Measurements from ENCODE around the gene HOXD11.

DNA sequence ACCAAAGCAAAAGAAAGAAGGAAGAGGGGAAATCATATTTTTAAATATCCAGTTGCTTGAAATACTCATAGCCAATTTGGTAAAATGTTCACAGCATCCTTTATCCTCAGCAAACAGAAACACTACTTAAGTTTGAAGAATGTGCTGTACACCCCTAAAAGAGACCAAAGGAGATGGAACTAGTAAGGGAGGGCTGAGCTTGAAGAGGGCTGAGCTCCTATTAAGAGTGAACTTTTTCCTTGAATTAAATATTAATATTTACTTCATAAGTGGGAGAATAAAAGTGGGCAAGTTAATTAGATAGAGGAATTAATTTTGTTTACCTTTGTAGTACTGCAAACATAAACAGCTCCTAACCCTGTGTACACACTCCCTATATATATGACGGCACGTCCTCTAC lies 30.3 kb upstream of the HOXD11 start:
- TF ChIP-seq, protein P1, sequence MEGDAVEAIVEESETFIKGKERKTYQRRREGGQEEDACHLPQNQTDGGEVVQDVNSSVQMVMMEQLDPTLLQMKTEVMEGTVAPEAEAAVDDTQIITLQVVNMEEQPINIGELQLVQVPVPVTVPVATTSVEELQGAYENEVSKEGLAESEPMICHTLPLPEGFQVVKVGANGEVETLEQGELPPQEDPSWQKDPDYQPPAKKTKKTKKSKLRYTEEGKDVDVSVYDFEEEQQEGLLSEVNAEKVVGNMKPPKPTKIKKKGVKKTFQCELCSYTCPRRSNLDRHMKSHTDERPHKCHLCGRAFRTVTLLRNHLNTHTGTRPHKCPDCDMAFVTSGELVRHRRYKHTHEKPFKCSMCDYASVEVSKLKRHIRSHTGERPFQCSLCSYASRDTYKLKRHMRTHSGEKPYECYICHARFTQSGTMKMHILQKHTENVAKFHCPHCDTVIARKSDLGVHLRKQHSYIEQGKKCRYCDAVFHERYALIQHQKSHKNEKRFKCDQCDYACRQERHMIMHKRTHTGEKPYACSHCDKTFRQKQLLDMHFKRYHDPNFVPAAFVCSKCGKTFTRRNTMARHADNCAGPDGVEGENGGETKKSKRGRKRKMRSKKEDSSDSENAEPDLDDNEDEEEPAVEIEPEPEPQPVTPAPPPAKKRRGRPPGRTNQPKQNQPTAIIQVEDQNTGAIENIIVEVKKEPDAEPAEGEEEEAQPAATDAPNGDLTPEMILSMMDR (IDR thresholded peaks at IDR 0.05): no peak
- no peak for TF ChIP-seq EZH2 (IDR thresholded peaks at IDR 0.05; ENCODE audit: borderline replicate concordance, insufficient read depth, low read depth, low read length, poor library complexity, severe bottlenecking)

Data from B cell (primary cell).